K562 (cell line): ENCODE results near the gene COG2. TPM values are rescaled to one million over a fixed set of nuclear protein-coding genes. Genes with fewer than 3 reads are reported as not detected.

Source experiments
- ATAC-seq: fragments of 200-7000 bp; cut with Tn5 transposase; 3 replicates; pipeline ENCODE4 v1.9.1; 2020; ENCODE audit warnings: moderate library complexity
- Bru-seq: library from RNA; stranded (reverse); fragments of 400-500 nt; gene quantifications from one replicate; lab custom pipeline; 2021; lab: Mats Ljungman, UMichigan
- BruChase-seq, 2 experiments: library from RNA; stranded (reverse); fragments of 400-500 nt; gene quantifications; one replicate each; lab custom pipeline; 2021; lab: Mats Ljungman, UMichigan
- BruUV-seq: library from RNA; stranded (reverse); fragments of 400-500 nt; replicated peaks from 2 replicates; lab custom pipeline; 2021; lab: Mats Ljungman, UMichigan
- CTCF ChIA-PET: fragments of 300-600 bp; formaldehyde crosslinking; extraction: SDS; loops from one replicate; lab custom pipeline; 2021; ENCODE audit warnings: low intra/inter-chr PET ratio; lab: Yijun Ruan, JAX
- POLR2A ChIA-PET: fragments of 300-600, 350-650 bp; sonication (Branson Sonifier 250); formaldehyde crosslinking; extraction: SDS; loops from one replicate; lab custom pipeline; 2021; ENCODE audit warnings: antibody characterized with exemption, inconsistent platforms; lab: Yijun Ruan, JAX
- DNase-seq, 4 experiments: peaks; one replicate each; pipeline versions ENCODE4 v3.0.0 to v3.0.0-alpha.2; 2011 to 2018; ENCODE audit warnings: low spot score in 3 of 4, mixed read lengths in 3 of 4; ENCODE audit errors: extremely low read depth in 1 of 4
- FAIRE-seq: peaks from 2 replicates; lab custom pipeline; 2011; peaks lifted over from hg19 to GRCh38; lab: Jason Lieb, UNC
- H2AFZ ChIP-seq: 2 replicates; pipeline ENCODE4 v1.6.0; 2011; ENCODE audit warnings: low read depth, low read length, control low read depth, inconsistent platforms
- H3K27ac ChIP-seq: fragments of 200-600 bp; 3 replicates; pipeline ENCODE4 v1.8.0; 2011; ENCODE audit warnings: low read depth, mild to moderate bottlenecking, control low read depth, inconsistent platforms, low read length, moderate library complexity, mixed read lengths; ENCODE audit errors: extremely low read depth
- H3K27me3 ChIP-seq, 2 experiments: fragments of 300-600 bp in 1 of 2; 2 replicates in 1 of 2; 3 replicates in 1 of 2; pipeline versions ENCODE4 v1.6.0 to v1.8.0; 2011; ENCODE audit warnings: inconsistent platforms in 2 of 2, low read length in 2 of 2, mild to moderate bottlenecking in 1 of 2, mixed read lengths in 1 of 2, moderate library complexity in 1 of 2; ENCODE audit not compliant: control insufficient read depth in 2 of 2, insufficient read depth in 2 of 2
- H3K36me3 ChIP-seq: fragments of 300-600 bp; 3 replicates; pipeline ENCODE4 v1.8.0; 2011; ENCODE audit warnings: mild to moderate bottlenecking, low read length, inconsistent platforms; ENCODE audit not compliant: control insufficient read depth, insufficient read depth
- H3K4me1 ChIP-seq, 2 experiments: fragments of 200-600 bp in 1 of 2; replicated peaks in 1 of 2; 2 replicates in 1 of 2; 3 replicates in 1 of 2; pipeline versions ENCODE4 v1.5.1 to v1.8.0; 2011; ENCODE audit warnings: inconsistent platforms in 2 of 2, low read length in 2 of 2, mild to moderate bottlenecking in 1 of 2, mixed read lengths in 1 of 2, moderate library complexity in 1 of 2; ENCODE audit not compliant: control insufficient read depth in 2 of 2, insufficient read depth in 2 of 2
- H3K4me2 ChIP-seq: 2 replicates; pipeline ENCODE4 v1.6.1; 2011; ENCODE audit warnings: low read length, control low read depth, inconsistent platforms, mixed read lengths; ENCODE audit not compliant: insufficient read depth
- H3K4me3 ChIP-seq: fragments of 200-600 bp; sonication (generic), shearing (Covaris generic); 2 replicates; pipeline ENCODE4 v1.5.1; 2016; ENCODE audit warnings: control low read depth, inconsistent platforms
- H3K79me2 ChIP-seq: fragments of 200-600 bp; 3 replicates; pipeline ENCODE4 v1.8.0; 2011; ENCODE audit warnings: low read length, inconsistent platforms; ENCODE audit not compliant: control insufficient read depth, insufficient read depth
- H3K9ac ChIP-seq, 2 experiments: 2 replicates each; pipeline versions ENCODE4 v1.6.0 to v1.6.1; 2011; ENCODE audit warnings: low read depth in 2 of 2, low read length in 2 of 2, control low read depth in 1 of 2, inconsistent platforms in 1 of 2, mild to moderate bottlenecking in 1 of 2, mixed read lengths in 1 of 2; ENCODE audit not compliant: insufficient read depth in 1 of 2
- H3K9me1 ChIP-seq: one replicate; pipeline ENCODE4 v1.6.0; 2011; ENCODE audit warnings: inconsistent platforms, mild to moderate bottlenecking, low read length, moderate library complexity; ENCODE audit not compliant: control insufficient read depth, insufficient read depth
- H3K9me3 ChIP-seq: replicated peaks from 2 replicates; pipeline ENCODE4 v1.5.1; 2011; ENCODE audit warnings: low read depth, low read length, inconsistent platforms; ENCODE audit not compliant: control insufficient read depth, insufficient read depth
- H4K20me1 ChIP-seq: replicated peaks from 2 replicates; pipeline ENCODE4 v1.6.1; 2011; ENCODE audit warnings: low read length, inconsistent platforms, mixed read lengths; ENCODE audit not compliant: control insufficient read depth, insufficient read depth
- CREM ChIP-seq: IDR thresholded peaks from 2 replicates; pipeline ENCODE4 v1.6.1; 2014; ENCODE audit warnings: antibody characterized with exemption, low read depth
- FOS ChIP-seq: IDR thresholded peaks from 3 replicates; pipeline ENCODE4 v1.6.1; 2011; ENCODE audit not compliant: insufficient read length; ENCODE audit errors: extremely low read depth
- NFIC ChIP-seq: fragments of 450-650 bp; IDR thresholded peaks from 2 replicates; pipeline ENCODE4 v1.6.1; 2017; ENCODE audit warnings: mild to moderate bottlenecking, inconsistent platforms
- POLR2A ChIP-seq: fragments of 450-650 bp; conservative IDR thresholded peaks from 2 replicates; pipeline ENCODE4 v1.6.1; 2016
- SNIP1 ChIP-seq: fragments of 450-650 bp; IDR thresholded peaks from 2 replicates; pipeline ENCODE4 v1.7.1; 2017; ENCODE audit warnings: low read depth, mild to moderate bottlenecking
- SRSF7 ChIP-seq: fragments of 200-400 bp; formaldehyde crosslinking; optimal IDR thresholded peaks from 2 replicates; pipeline ENCODE3; 2017; ENCODE audit warnings: mild to moderate bottlenecking, low read depth, low read length
- ZBTB17 ChIP-seq: fragments of 450-650 bp; formaldehyde crosslinking; IDR thresholded peaks from 2 replicates; pipeline ENCODE4 v1.4.0; 2020; ENCODE audit warnings: mild to moderate bottlenecking
- ZNF263 ChIP-seq: sonication (generic); formaldehyde crosslinking; IDR thresholded peaks from 2 replicates; pipeline ENCODE4 v1.8.0; 2022; ENCODE audit warnings: mild to moderate bottlenecking, missing genetic modification reagents, borderline replicate concordance
- WGBS: fragments of 100-300 bp; shearing (Covaris generic); methylation state at CpG from one replicate; pipeline ENCODE4 v1.1.6; 2016; ENCODE audit warnings: low coverage, mixed read lengths; ENCODE audit not compliant: insufficient coverage; ENCODE audit errors: missing lambda C conversion rate; 5-methylcytosine and 5-hydroxymethylcytosine counted together
- in situ Hi-C: fragments of 300-500 bp; cut with MboI; formaldehyde crosslinking; loops from 4 replicates; pipeline ENCODE4 v1.15.0; 2018; ENCODE audit warnings: inconsistent platforms, mixed read lengths
- intact Hi-C: fragments of 100-400 bp; cut with micrococcal nuclease; formaldehyde crosslinking; loops from 2 replicates; pipeline ENCODE4 v1.14.2; 2022
- long read RNA-seq, 3 experiments: library from polyadenylated mRNA in 2 of 3; library from RNA in 1 of 3; unstranded in 2 of 3; stranded (forward) in 1 of 3; transcript quantifications; one replicate each; pipeline ENCODE4 v2.0.0, GENCODE V29; 2019 to 2022
- polyA minus RNA-seq, 3 experiments: library from RNA; depleted of rRNA, polyadenylated mRNA; stranded (reverse); fragments of >200 nt; gene quantifications; 2 replicates each; pipeline ENCODE4 v1.2.3, GENCODE V29; 2011
- polyA plus RNA-seq, 8 experiments: library from polyadenylated mRNA; depleted of rRNA in 4 of 8; stranded (reverse) in 5 of 8; unstranded in 3 of 8; fragments of >200 nt; fragmentation: Nextera tagmentation in 2 of 8; fragmentation: Illumina TruSeq in 1 of 8; extraction: Ambion mirVana in 2 of 8; extraction: Trizol in 1 of 8; gene quantifications; 2 replicates each; pipeline versions ENCODE4 v1.2.1 to v1.2.3, GENCODE V29; 2011 to 2014; ENCODE audit warnings: inconsistent platforms in 1 of 8, missing spikeins in 1 of 8
- total RNA-seq, 7 experiments: library from RNA; depleted of rRNA in 6 of 7; stranded (reverse); fragments of >200 nt in 6 of 7; fragmentation: Illumina TruSeq in 2 of 7; extraction: Trizol in 2 of 7; gene quantifications; 2 replicates each; pipeline versions ENCODE4 v1.2.1 to v1.2.3, GENCODE V29; 2011 to 2021; ENCODE audit warnings: low replicate concordance in 1 of 7
- TF ChIP-seq, protein P1 (sequence below): fragments of 250-450 bp; sonication (Bioruptor Pico); IDR thresholded peaks from 2 replicates; pipeline ENCODE4 v1.8.0; 2022; ENCODE audit warnings: moderate library complexity, mild to moderate bottlenecking, inconsistent platforms
- TF ChIP-seq, protein P2 (sequence below): fragments of 450-650 bp; formaldehyde crosslinking; IDR thresholded peaks from 2 replicates; pipeline ENCODE4 v1.4.0; 2020; ENCODE audit warnings: mild to moderate bottlenecking, moderate library complexity

Gene COG2, protein sequence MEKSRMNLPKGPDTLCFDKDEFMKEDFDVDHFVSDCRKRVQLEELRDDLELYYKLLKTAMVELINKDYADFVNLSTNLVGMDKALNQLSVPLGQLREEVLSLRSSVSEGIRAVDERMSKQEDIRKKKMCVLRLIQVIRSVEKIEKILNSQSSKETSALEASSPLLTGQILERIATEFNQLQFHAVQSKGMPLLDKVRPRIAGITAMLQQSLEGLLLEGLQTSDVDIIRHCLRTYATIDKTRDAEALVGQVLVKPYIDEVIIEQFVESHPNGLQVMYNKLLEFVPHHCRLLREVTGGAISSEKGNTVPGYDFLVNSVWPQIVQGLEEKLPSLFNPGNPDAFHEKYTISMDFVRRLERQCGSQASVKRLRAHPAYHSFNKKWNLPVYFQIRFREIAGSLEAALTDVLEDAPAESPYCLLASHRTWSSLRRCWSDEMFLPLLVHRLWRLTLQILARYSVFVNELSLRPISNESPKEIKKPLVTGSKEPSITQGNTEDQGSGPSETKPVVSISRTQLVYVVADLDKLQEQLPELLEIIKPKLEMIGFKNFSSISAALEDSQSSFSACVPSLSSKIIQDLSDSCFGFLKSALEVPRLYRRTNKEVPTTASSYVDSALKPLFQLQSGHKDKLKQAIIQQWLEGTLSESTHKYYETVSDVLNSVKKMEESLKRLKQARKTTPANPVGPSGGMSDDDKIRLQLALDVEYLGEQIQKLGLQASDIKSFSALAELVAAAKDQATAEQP
- total RNA-seq (2011; cell fraction: chromatin; rRNA removed; ENCODE audit: low replicate concordance) = 23.5 and 49.3 TPM in 2 replicates
- 14.7 and 17.4 TPM in 2 replicates for total RNA-seq (2011; cell fraction: nucleolus; rRNA removed)
- 22.7 and 32.1 TPM in 2 replicates for total RNA-seq (2011; cell fraction: nucleoplasm; rRNA removed)
- total RNA-seq (2014; rRNA removed) (40.2 and 51.7 TPM in 2 replicates), total RNA-seq (2014; rRNA removed; fragmentation: Illumina TruSeq; extraction: Trizol) (33.3 and 36.7 TPM in 2 replicates), total RNA-seq (2015; rRNA removed; fragmentation: Illumina TruSeq; extraction: Trizol) (33.5 and 34.8 TPM in 2 replicates), total RNA-seq (2021) (36.2 and 43.9 TPM in 2 replicates), polyA plus RNA-seq (2011; rRNA removed) (21.8 and 24.0 TPM in 2 replicates), polyA plus RNA-seq (2014; fragmentation: Illumina TruSeq; extraction: Trizol) (31.3 and 33.5 TPM in 2 replicates), polyA plus RNA-seq (2014; fragmentation: Nextera tagmentation; extraction: Ambion mirVana) (10 to 100 TPM; 22.0 to 31.3 TPM), polyA plus RNA-seq (2014; rRNA removed) (26.8 and 30.9 TPM in 2 replicates), polyA minus RNA-seq (2011; rRNA and poly(A)+ RNA removed) (33.3 and 34.4 TPM in 2 replicates), Bru-seq, nascent RNA (percentile 83 among the genes with signal in this experiment), BruChase-seq, experiment 1, labeled RNA remaining after a 2-hour chase (percentile 82 among the genes with signal in this experiment), BruChase-seq, experiment 2, labeled RNA remaining after a 6-hour chase (percentile 81 among the genes with signal in this experiment)
- 9.3 and 11.5 TPM in 2 replicates for polyA plus RNA-seq (2011; cell fraction: cytosol; rRNA removed)
- 35.5 and 37.9 TPM in 2 replicates for polyA plus RNA-seq (2011; cell fraction: nucleus; rRNA removed)
- 18.1 and 20.6 TPM in 2 replicates for polyA plus RNA-seq (2012)
- polyA minus RNA-seq (2011; cell fraction: cytosol; rRNA and poly(A)+ RNA removed) = 14.9 and 15.0 TPM in 2 replicates
- 17.6 and 32.9 TPM in 2 replicates for polyA minus RNA-seq (2011; cell fraction: nucleus; rRNA and poly(A)+ RNA removed)
- long read RNA-seq, experiment 1, transcript COG2-201 (18 exons, 2,843 nt) = minor isoform, 7 of 122 reads
- long read RNA-seq, experiment 1, transcript COG2-202 (18 exons, 2,921 nt) = major isoform, 85 of 122 reads
- long read RNA-seq, experiment 1, partial matches to known transcripts = 7 of 122 reads
- long read RNA-seq, experiment 1, other reads (novel, unspliced or antisense) = 23 of 122 reads
- long read RNA-seq, experiment 2, transcript COG2-202 (18 exons, 2,921 nt) = major isoform, 6 of 37 reads
- long read RNA-seq, experiment 2, partial matches to known transcripts = 5 of 37 reads
- long read RNA-seq, experiment 2, other reads (novel, unspliced or antisense) = 22 of 37 reads
- long read RNA-seq, experiment 3, transcript COG2-202 (18 exons, 2,921 nt) = major isoform, 20 of 32 reads
- long read RNA-seq, experiment 3, partial matches to known transcripts = 4 of 32 reads
- long read RNA-seq, experiment 3, other reads (novel, unspliced or antisense) = 8 of 32 reads

DNA sequence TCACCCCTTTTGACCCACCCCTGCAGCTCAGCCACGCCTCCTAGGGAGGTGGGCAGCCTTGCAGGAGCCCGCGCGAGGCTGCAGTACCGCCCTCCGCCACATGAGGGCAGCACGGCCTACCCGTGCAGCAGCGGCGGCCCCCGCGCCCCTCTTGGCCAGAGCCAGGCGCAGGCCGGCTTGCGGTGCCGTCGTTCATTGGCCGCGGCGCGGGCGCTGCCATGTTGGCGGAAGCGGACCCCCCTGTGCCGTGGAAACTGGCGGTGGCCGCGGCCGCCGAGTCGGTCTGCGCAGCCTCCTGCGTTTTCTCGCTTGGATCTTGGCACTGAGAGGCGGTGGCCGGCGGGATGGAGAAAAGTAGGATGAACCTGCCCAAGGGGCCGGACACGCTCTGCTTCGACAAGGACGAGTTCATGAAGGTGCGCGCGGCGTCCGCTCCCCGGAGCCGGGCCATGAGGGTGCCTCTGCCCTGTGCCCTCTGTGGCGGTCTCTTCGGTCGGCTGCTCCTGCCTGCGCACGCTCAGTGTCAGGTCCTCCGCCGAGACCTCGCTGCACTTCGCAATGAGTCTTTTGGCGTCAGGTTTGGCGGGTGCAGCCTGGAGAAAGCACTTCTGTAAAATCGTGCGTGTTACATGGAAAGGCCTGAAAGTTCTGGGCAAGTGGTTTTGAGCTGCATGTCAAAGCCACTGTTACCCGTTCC is at the start of gene COG2:
TSS of gene COG2 (plus strand) at position 219 of the 697 bp plus-strand sequence. CDS start at position 345, 126 bp downstream.
- WGBS = under 1% methylated on average over 57 of the region's 62 CpGs
- Histone ChIP-seq H3K27ac (peak within 1 kb of the TSS; percentile 82), H3K4me2 (peak within 1 kb of the TSS; percentile 99), H3K79me2 (peaks cover 49% of the 10 kb centered on the region), H3K4me1 (peaks cover 9 to 35% of the 10 kb centered on the region in 2 experiments; a peak in 4 of 5 replicates), H3K4me3 (peak within 1 kb of the TSS; percentile 97), H2AFZ (peak within 1 kb of the TSS; percentile 96), H3K9me3 (no peaks in the 10 kb centered on the region), H3K27me3 (peaks cover 4 to 16% of the 10 kb centered on the region in 2 experiments), H4K20me1 (peaks cover 27% of the 10 kb centered on the region), H3K9ac (peak within 1 kb of the TSS; percentile 91 to 96), H3K36me3 (peaks cover 5% of the 10 kb centered on the region), H3K9me1 (no peaks in the 10 kb centered on the region)
- FAIRE-seq = peak; percentile 81
- intact Hi-C loops = loop anchor here (10.0 kb wide), 1 partner anchor 222 kb away; the partner anchor contains the start of gene C1orf198
- CTCF ChIA-PET = interaction anchor here (0.6 to 1.0 kb wide), 2 partner anchors 131 to 695 kb away, joined by 3 read pairs; partner anchors contain the start of gene EXOC8
- in situ Hi-C loops = no loop called here
- DNase-seq = peak; percentile 97 to 98 (median 98)
- POLR2A ChIA-PET = interaction anchor here (0.5 to 1.3 kb wide), 9 partner anchors 9 to 568 kb away, joined by 3 to 11 read pairs (median 3); no protein-coding TSS in a partner anchor
- peak; percentile 99 for ATAC-seq
- BruUV-seq = TSS peak; percentile 65
- TF ChIP-seq ZNF263 (peak; percentile 29; the same call in 1 of the 2 replicates), CREM (peak; percentile 90), SRSF7 (no peak), NFIC (peak; percentile 42), SNIP1 (no peak), POLR2A (peak; percentile 95), FOS (no peak), ZBTB17 (CRISPR knock-in tag) (peak; percentile 99)
- TF ChIP-seq, protein P1, sequence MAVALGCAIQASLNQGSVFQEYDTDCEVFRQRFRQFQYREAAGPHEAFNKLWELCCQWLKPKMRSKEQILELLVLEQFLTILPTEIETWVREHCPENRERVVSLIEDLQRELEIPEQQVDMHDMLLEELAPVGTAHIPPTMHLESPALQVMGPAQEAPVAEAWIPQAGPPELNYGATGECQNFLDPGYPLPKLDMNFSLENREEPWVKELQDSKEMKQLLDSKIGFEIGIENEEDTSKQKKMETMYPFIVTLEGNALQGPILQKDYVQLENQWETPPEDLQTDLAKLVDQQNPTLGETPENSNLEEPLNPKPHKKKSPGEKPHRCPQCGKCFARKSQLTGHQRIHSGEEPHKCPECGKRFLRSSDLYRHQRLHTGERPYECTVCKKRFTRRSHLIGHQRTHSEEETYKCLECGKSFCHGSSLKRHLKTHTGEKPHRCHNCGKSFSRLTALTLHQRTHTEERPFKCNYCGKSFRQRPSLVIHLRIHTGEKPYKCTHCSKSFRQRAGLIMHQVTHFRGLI (CRISPR knock-in tag) = no peak
- TF ChIP-seq, protein P2, sequence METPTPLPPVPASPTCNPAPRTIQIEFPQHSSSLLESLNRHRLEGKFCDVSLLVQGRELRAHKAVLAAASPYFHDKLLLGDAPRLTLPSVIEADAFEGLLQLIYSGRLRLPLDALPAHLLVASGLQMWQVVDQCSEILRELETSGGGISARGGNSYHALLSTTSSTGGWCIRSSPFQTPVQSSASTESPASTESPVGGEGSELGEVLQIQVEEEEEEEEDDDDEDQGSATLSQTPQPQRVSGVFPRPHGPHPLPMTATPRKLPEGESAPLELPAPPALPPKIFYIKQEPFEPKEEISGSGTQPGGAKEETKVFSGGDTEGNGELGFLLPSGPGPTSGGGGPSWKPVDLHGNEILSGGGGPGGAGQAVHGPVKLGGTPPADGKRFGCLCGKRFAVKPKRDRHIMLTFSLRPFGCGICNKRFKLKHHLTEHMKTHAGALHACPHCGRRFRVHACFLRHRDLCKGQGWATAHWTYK = peak; percentile 60; the same call in 1 of the 2 replicates
